Measurements from ENCODE around the gene OR4Q3.

- TF ChIP-seq, protein P1, sequence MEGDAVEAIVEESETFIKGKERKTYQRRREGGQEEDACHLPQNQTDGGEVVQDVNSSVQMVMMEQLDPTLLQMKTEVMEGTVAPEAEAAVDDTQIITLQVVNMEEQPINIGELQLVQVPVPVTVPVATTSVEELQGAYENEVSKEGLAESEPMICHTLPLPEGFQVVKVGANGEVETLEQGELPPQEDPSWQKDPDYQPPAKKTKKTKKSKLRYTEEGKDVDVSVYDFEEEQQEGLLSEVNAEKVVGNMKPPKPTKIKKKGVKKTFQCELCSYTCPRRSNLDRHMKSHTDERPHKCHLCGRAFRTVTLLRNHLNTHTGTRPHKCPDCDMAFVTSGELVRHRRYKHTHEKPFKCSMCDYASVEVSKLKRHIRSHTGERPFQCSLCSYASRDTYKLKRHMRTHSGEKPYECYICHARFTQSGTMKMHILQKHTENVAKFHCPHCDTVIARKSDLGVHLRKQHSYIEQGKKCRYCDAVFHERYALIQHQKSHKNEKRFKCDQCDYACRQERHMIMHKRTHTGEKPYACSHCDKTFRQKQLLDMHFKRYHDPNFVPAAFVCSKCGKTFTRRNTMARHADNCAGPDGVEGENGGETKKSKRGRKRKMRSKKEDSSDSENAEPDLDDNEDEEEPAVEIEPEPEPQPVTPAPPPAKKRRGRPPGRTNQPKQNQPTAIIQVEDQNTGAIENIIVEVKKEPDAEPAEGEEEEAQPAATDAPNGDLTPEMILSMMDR (IDR thresholded peaks at IDR 0.05; ENCODE audit: insufficient read depth, low read length): no peak
- TF ChIP-seq POLR2AphosphoS5 (IDR thresholded peaks at IDR 0.05; ENCODE audit: low read depth) (no peak), SPI1 (IDR thresholded peaks at IDR 0.05; ENCODE audit: borderline replicate concordance, low read depth) (no peak), REST (IDR thresholded peaks at IDR 0.05; ENCODE audit: insufficient replicate concordance, low read depth) (no peak)
These were observed 10.8 kb downstream of the OR4Q3 start for GRCh38 chr14:19754172-19754571.

All from HL-60 (cell line).